GM12892 (cell line): ENCODE results near the gene CDX1.

ENCODE experiments used
- DNase-seq: peaks from one replicate; pipeline ENCODE4 v3.0.0; 2011; ENCODE audit not compliant: insufficient read length
- FAIRE-seq: peaks from 2 replicates; lab custom pipeline; 2011; peaks lifted over from hg19 to GRCh38; lab: Jason Lieb, UNC
- POLR2A ChIP-seq: IDR thresholded peaks from 2 replicates; pipeline ENCODE4 v1.6.1; 2011; ENCODE audit warnings: low read depth, low read length, control low read depth
- POLR2AphosphoS5 ChIP-seq: IDR thresholded peaks from 2 replicates; pipeline ENCODE4 v1.6.1; 2011; ENCODE audit warnings: low read depth, low read length, control low read depth
- TAF1 ChIP-seq: IDR thresholded peaks from 2 replicates; pipeline ENCODE4 v1.6.1; 2011; ENCODE audit warnings: low read depth, mild to moderate bottlenecking, control low read depth, low read length, borderline replicate concordance

Gene CDX1

DNA sequence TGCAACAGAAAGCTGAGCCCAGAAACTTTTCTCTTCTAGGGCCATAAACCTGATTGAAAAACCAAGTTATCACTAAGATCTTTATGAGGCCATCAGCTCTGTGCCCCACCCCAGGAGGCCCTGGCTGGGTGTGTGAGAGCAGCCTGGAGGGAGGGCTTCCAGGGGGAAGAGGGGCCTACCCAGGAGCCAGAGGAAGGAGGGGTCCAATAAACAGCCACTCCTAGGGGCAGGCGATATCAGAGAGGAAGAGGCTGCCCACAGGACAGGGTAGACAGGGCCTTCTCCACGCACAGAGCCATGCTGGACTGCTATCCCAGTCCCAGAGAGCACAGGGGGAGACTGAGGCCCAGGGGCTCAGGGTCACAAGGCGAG, 4.5 kb upstream of the CDX1 start:
- DNase-seq (no peak), FAIRE-seq (no peak)
- no peak for TF ChIP-seq POLR2A
- no peak for TF ChIP-seq TAF1
- no peak for TF ChIP-seq POLR2AphosphoS5

DNA sequence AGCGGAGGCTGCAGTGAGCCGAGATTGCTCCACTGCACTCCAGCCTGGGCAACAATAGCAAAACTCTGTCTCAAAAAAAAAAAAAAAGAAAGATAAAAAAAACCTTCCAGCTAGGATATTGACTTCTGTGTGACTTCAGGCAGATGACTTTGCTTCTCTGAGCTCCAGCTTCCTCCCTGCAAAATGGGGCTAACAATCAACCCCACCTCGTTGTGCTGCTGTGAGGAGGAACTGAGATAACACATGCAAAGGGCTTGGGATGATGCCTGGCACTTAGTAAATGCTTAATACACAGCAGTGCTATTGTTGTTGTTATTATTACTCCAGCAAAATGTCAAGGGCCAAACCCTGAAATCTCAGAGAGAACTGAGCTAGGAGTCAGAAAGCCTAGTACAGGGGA, 3.5 kb upstream of the CDX1 start:
- no peak for DNase-seq
- no peak for TF ChIP-seq TAF1
- TF ChIP-seq POLR2AphosphoS5 = no peak
- TF ChIP-seq POLR2A = no peak
- FAIRE-seq = no peak

DNA sequence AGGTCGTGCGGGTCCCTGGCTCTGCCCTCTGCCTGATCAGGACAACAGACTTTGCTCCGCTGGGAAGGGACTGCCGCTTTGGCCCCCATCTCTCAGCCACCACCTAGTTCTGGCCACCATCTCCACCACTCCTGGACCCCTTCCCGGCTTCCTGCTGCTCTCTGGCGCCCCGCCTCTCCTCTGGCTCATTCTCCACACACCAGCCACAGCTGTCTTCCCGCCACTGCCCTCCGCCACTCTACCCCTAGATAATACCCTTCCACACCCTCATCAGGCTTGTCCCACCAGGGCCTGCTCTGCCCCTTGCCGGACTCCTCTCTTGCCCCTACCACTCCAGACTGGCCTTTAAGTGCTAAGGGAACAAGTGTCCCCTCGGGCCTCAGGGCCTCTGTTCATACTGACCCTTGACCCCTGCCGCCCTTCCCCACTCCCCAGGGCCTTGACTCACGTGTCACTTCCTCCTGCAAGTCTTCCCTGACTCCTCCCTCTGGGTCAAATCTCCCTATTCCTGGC, 3.0 kb upstream of the CDX1 start:
- no peak for FAIRE-seq
- no peak for TF ChIP-seq TAF1
- TF ChIP-seq POLR2AphosphoS5 = no peak
- TF ChIP-seq POLR2A = no peak
- DNase-seq = no peak

DNA sequence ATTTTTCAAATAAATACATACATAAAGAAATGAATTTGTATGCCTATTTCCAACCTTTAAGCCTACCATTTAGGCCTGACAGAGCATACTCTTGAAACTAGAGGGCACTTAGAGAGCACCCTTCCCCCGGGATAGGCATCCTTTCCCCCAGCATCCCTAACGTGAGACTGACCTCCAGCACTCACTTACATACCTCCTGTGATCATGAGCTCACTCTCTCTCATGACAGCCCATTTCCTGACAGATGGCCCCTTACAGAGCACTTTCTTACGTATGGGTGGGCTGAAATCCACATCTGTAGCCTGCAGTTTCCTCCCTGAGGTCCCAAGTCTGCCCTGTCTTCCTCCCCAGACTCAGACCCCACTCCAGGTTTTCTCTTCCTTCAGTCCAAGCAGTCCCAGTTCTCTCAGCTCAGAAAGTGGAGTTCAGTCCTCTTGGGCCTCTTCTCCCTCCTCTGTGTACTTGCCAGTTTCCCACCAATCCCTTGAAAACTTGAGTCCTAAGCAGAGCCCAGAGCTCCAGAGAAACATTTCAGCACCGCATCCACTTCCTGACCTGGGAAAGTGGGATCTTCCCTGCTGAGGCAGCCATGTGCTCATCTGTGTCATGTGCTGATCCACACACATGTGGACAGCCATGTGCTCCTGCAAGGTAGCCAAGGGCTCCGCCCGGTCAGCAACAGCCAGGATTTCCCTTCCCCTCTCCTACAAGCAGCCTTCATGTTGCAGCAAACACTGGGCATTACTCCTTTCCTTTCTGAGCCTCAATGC, 2.2 kb upstream of the CDX1 start:
- FAIRE-seq (no peak), DNase-seq (no peak)
- no peak for TF ChIP-seq POLR2A

DNA sequence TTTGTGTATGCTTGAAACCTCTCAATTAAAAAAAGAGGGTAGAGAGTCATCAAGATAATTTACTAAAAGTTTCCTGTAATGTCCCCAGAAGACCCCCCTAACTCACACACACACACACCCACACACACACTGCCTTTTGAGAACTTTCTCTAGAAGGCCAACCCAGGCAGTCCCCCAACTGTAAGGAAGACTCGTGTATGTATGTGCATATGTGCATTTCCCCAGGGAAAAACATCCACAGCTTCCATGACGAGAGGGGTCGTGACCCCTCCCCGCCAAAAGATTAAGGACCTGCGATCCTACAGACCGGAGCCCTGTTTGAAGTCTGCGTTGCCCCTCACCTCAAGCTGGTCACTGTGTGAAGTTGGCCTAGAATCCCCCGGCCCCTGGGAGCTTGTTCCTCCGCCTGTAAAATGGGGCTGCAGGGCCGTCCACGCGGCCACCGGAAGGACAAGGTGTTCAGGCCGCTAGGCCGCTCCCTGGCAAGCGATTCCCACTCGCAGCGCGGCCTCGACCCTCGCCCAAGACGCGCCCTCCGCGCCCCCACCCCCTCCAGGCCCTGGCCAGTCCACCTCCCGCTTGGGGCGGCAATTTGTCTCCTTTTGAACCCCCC, 435 bp upstream of the CDX1 start:
- DNase-seq = no peak
- no peak for TF ChIP-seq POLR2A
- no peak for TF ChIP-seq TAF1
- TF ChIP-seq POLR2AphosphoS5 = no peak
- FAIRE-seq = no peak

DNA sequence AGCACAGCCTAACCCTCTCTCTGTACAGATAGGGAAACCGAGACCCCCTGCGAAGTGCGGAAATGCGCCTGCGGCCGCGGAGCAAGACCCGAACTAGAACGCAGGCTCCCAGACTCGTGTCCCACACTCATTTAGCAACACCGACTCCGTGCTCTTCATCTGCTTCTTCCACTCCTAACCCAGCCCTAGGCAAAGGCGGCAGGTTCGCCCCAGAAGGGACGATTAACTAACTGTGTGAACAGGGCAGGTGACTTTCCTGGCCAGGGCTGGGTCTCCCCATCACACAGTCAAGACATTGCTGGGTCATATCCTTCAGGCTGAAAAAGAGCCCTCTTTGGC, 903 bp downstream of the CDX1 start:
- DNase-seq (no peak), FAIRE-seq (no peak)
- TF ChIP-seq POLR2A (no peak), POLR2AphosphoS5 (no peak), TAF1 (no peak)

DNA sequence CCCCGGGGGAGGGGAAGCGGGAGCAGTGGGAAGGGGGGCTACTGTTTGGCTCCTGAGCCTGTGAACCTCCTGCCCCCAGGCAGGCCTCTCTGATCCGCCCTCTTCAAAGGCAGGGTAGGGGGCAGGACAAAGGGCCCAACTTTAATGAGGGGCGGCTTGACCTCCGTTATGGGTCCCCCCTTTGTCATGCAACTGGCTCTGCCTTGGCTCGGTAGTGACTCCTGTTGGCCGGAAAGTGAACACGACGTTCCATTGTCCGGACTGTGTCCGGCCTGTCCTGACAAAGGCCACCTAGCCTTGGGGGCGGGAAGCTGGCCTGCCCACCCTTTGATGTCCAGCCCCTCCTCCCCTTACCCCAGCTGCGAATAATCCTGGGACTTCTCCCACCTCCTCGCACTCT, 1.3 kb downstream of the CDX1 start:
- FAIRE-seq (no peak), DNase-seq (no peak)
- TF ChIP-seq POLR2AphosphoS5 (no peak), TAF1 (no peak), POLR2A (no peak)

DNA sequence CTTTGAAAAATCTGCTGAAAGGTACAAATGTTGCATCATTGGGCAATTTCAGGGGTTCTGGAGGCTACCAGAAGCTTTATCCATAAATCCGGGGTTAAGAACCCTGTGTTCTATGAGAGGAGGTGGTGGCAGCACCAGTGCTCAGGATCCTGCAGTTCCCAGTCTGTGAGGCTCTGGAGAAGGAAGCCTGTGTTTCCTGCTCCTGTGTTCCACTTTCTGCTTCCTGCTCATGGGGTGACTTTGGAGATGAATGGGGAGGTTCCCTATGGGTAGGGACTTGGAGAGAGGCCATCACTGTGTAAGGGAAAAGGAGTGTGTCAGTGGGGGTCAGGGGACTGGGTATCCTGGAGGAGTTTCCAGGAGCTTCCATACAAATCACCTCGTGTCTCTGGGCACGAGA, 2.3 kb downstream of the CDX1 start:
- DNase-seq (no peak), FAIRE-seq (no peak)
- TF ChIP-seq POLR2AphosphoS5 = no peak
- TF ChIP-seq POLR2A = no peak
- no peak for TF ChIP-seq TAF1

DNA sequence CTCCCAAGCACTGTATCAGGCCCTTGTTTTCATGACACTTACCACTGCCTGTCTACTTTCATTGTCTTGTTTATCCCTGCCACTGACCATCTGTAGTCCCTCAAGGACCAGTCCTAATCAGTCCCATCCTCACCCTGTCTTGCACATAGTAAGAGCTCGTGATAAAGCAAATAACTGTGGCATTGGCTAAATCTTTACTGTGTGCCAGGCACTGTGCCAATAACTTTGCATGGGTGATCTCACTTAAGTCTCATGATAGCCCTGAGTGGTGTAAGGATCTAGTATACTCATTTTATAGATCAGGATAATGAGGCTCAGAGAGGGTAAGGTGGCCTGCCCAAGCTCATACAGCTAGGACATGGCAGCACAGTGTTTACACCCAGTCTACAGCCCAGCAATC, 5.6 kb downstream of the CDX1 start:
- FAIRE-seq (no peak), DNase-seq (no peak)
- TF ChIP-seq TAF1 = no peak
- no peak for TF ChIP-seq POLR2A
- no peak for TF ChIP-seq POLR2AphosphoS5

DNA sequence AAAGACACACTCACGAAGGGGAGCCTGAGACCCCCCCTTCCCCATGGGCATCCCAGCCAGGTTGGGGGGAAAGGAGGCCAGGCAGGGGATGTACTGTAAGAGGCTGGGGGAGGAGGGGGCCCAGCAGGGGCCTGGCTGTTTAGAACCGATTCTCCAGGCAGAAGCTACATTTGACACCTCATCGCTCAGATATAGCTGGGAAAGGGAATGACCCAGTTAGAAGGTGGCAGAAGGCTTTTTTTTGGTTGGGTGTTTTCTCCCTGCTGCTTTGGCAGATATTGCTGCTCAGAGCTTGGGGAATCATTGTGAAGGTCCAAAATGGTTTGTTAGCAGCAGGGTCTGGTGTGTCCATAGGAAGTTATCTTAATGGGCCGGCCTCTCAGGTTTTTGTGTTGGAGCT, 6.0 kb downstream of the CDX1 start:
- DNase-seq (no peak), FAIRE-seq (no peak)
- TF ChIP-seq POLR2A (no peak), POLR2AphosphoS5 (no peak), TAF1 (no peak)

DNA sequence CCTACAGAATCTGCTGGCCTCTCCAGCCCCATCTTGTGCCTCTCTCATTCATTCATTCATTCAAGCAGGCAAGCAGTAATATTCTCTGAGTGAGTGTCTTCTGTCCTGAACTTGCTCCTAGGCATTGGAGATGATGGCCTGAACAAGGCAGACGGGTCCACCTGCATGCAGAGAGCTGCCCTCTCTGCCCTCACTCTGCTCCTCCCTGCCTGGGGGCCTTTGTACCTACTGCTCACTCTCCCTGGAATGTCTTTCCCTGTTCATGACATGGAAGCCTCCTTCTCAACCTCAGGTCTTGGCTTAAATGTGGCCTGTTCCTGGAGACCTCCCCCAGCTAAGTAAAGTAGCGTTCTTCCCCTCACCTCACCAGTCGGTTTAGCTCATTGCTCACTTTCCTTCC, 6.6 kb downstream of the CDX1 start:
- FAIRE-seq = no peak
- DNase-seq = no peak
- TF ChIP-seq POLR2AphosphoS5 (no peak), TAF1 (no peak), POLR2A (no peak)

DNA sequence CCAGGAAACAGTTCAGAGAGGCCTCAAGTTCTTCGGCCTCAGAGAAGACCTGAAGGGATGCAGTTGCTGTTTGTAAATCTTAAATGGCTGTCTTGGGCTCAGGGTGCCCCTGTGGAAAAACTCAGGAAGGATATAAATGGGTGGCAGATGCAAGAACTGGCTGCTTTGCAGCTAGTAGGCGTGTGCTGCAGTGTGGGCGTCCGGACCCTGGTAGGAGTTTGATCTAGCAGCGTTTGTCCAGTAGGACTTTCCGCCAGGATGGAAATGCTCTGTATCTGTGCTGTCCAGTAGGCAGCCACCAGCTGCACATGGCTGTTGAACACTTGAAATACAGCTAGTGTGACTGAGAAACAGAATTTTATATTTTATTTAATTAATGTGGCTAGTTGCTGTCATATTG, 7.7 kb downstream of the CDX1 start:
- DNase-seq (no peak), FAIRE-seq (no peak)
- TF ChIP-seq TAF1 (no peak), POLR2A (no peak), POLR2AphosphoS5 (no peak)

DNA sequence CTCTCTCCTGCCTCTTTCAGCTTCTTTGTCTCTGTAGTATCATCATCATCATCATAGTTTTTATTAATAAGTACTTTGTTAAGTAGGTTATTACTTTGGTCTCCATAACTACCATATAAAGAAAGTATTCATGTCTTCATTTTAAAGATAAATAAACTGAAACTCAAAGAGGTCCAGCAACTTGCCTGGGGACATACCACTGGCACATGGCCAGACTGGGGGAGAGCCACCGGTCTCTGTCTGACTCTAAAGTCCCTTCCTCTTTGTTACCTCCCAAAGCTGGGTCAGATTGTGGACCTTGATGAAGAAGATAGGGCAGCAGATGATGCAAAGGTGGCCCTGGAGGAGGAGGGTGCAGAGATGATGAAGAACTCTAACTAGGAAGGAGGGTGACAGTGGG, 8.5 kb downstream of the CDX1 start:
- TF ChIP-seq POLR2AphosphoS5 = no peak
- FAIRE-seq (no peak), DNase-seq (no peak)
